Measurements from ENCODE around the gene GPRC5B. TPM values are rescaled to one million over a fixed set of nuclear protein-coding genes. Genes with fewer than 3 reads are reported as not detected.

Gene GPRC5B
- polyA plus RNA-seq, 2 of the 4 experiments (the other 2 are of a cell fraction) = 12.8 to 19.1 TPM

DNA sequence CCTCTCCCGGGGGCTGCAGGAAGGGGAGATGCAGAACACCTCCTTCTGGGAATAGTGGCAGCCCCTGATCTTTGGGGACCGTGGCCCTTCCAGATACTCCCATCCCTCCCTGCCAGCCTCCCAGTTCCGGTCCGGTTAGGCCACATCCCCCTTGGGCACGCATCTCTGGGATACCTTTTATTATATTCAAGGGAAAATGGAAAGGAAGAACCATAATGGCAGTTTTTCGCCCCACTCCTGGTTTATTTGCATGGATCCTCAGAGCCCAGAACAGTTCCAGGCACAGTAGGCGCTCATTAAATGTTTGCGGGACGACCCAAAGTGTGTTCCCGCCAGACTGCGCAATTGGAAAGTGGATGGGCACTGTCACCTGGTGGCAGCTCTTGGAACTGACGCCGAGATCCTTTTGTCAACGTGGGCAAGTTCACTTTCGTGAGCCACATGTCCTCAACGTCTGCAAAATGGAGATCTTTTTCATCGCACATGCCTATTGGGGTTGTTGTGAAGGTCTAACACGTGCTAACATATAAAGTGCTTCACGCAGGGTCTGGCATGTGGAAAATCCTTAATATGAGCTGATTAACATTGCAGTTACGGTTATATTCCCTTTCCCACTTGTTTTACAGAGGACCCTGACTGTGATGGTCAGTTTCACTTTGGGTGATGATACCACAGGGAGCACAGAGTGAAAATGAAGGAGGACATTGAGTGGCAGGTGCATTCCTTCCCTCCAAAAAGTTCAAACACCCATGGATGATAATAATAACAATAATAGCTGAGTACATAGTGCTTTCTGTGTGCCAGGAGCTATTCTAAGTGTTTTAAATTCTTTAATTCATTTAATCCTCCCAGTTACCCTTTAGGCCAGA lies 1.7 kb upstream of the GPRC5B start:
- Histone ChIP-seq H3K9me3 (no peaks in the 10 kb centered on the region), H3K27ac (peak overlapping the region; percentile 2 to 90; a peak in 4 of 6 replicates), H3K4me2 (peak overlapping the region; percentile 53), H3K4me3 (no peak overlapping the region), H3K4me1 (peaks cover 11% of the 10 kb centered on the region; the same call in 2 of the 3 replicates)
- DNase-seq (ENCODE audit: low read depth in 1 of 2, low spot score in 1 of 2) (peak; percentile 43 to 88), ATAC-seq (peak; percentile 65 to 80), FAIRE-seq (peak; percentile 70)
- ChIA-PET POLR2A (no interaction called here), CTCF (interaction anchor here (0.6 to 15.4 kb wide), 61 partner anchors 10 to 792 kb away, joined by 3 to 328 read pairs (median 4); partner anchors contain the start of gene VPS35L)
- peak; percentile 47 for TF ChIP-seq MAFK (IDR thresholded peaks at IDR 0.05; ENCODE audit: partially characterized antibody)
- no peak for TF ChIP-seq FOSB (CRISPR knock-in tag; IDR thresholded peaks at IDR 0.05)
- TF ChIP-seq SMC3 (IDR thresholded peaks at IDR 0.05) = peak; percentile 99
- TF ChIP-seq NPAS2 (CRISPR knock-in tag; IDR thresholded peaks at IDR 0.05; ENCODE audit: borderline replicate concordance) = peak; percentile 59; the same call in 1 of the 2 replicates
- peak; percentile 95 for TF ChIP-seq MYC (IDR thresholded peaks at IDR 0.05; ENCODE audit: borderline replicate concordance, low read length)
- TF ChIP-seq, protein P1, sequence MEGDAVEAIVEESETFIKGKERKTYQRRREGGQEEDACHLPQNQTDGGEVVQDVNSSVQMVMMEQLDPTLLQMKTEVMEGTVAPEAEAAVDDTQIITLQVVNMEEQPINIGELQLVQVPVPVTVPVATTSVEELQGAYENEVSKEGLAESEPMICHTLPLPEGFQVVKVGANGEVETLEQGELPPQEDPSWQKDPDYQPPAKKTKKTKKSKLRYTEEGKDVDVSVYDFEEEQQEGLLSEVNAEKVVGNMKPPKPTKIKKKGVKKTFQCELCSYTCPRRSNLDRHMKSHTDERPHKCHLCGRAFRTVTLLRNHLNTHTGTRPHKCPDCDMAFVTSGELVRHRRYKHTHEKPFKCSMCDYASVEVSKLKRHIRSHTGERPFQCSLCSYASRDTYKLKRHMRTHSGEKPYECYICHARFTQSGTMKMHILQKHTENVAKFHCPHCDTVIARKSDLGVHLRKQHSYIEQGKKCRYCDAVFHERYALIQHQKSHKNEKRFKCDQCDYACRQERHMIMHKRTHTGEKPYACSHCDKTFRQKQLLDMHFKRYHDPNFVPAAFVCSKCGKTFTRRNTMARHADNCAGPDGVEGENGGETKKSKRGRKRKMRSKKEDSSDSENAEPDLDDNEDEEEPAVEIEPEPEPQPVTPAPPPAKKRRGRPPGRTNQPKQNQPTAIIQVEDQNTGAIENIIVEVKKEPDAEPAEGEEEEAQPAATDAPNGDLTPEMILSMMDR (IDR thresholded peaks at IDR 0.05) = peak; percentile 98
- no peak for TF ChIP-seq GATA3 (IDR thresholded peaks at IDR 0.05; ENCODE audit: borderline replicate concordance)
- peak; percentile 100 for TF ChIP-seq RAD21 (conservative IDR thresholded peaks at IDR 0.05 in 1 of 2, IDR thresholded peaks at IDR 0.05 in 1 of 2)
- TF ChIP-seq, protein P2, sequence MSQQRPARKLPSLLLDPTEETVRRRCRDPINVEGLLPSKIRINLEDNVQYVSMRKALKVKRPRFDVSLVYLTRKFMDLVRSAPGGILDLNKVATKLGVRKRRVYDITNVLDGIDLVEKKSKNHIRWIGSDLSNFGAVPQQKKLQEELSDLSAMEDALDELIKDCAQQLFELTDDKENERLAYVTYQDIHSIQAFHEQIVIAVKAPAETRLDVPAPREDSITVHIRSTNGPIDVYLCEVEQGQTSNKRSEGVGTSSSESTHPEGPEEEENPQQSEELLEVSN (IDR thresholded peaks at IDR 0.05; ENCODE audit: borderline replicate concordance, low read depth) = peak; percentile 66
- TF ChIP-seq, protein P3, sequence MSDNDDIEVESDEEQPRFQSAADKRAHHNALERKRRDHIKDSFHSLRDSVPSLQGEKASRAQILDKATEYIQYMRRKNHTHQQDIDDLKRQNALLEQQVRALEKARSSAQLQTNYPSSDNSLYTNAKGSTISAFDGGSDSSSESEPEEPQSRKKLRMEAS (IDR thresholded peaks at IDR 0.05) = peak; percentile 94
- WGBS (ENCODE audit: missing lambda C conversion rate) = 25% methylated on average over 20 of the region's 20 CpGs

DNA sequence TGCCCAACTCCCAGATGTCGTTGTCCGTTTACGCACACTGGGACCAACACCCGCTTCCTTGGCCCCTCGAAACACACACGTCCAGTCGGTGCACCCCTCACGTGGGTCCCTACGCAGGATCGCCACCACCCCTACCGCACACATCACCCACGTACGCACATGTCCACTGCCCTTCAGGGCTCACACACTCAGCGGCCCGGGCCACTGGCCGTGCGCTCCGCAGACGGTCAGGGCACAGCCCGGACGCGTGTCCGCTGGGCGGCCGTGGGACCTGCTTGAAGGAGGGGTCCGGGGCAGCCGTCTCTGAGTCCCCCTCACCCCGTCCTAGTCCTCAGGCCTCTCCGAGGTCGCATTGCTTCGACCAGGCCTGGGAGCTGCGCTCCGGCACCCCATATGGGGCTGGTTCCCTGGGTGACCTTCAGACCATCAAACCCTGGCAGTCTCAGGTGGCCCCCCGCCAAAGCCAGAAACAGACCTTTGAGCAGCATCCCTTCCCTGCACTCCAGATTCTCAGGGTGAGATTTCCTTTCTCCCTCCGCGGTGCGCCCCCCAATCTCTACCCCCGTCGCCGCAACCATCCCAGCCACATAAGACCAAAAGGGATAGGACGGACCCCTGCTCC lies 914 bp upstream of the GPRC5B start:
- ATAC-seq (peak; percentile 27 to 41; a peak in 5 of 6 replicates), FAIRE-seq (no peak), DNase-seq (ENCODE audit: low read depth in 1 of 2, low spot score in 1 of 2) (no peak)
- 92% methylated on average over 38 of the region's 41 CpGs for WGBS (ENCODE audit: missing lambda C conversion rate)
- H3K4me1 ChIP-seq = peaks cover 11% of the 10 kb centered on the region; the same call in 2 of the 3 replicates
- ChIA-PET POLR2A (no interaction called here), CTCF (interaction anchor here (0.6 to 15.4 kb wide), 33 partner anchors 9 to 516 kb away, joined by 3 to 328 read pairs (median 6); partner anchors contain the start of gene VPS35L)
- H3K4me3 ChIP-seq = peak overlapping the region; percentile 73; the same call in 1 of the 3 replicates
- H3K27ac ChIP-seq = peak overlapping the region; percentile 72 to 90; a peak in 5 of 6 replicates
- no peaks in the 10 kb centered on the region for H3K9me3 ChIP-seq
- TF ChIP-seq, protein P4, sequence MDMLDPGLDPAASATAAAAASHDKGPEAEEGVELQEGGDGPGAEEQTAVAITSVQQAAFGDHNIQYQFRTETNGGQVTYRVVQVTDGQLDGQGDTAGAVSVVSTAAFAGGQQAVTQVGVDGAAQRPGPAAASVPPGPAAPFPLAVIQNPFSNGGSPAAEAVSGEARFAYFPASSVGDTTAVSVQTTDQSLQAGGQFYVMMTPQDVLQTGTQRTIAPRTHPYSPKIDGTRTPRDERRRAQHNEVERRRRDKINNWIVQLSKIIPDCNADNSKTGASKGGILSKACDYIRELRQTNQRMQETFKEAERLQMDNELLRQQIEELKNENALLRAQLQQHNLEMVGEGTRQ (IDR thresholded peaks at IDR 0.05) = no peak
- no peak for TF ChIP-seq JUN (IDR thresholded peaks at IDR 0.05)
- TF ChIP-seq KDM1A (IDR thresholded peaks at IDR 0.05; ENCODE audit: low read depth) = no peak
- TF ChIP-seq RAD21 (conservative IDR thresholded peaks at IDR 0.05 in 1 of 2, IDR thresholded peaks at IDR 0.05 in 1 of 2) = no peak
- no peak for TF ChIP-seq ESRRA (IDR thresholded peaks at IDR 0.05; ENCODE audit: borderline replicate concordance, low read length)
- no peak for TF ChIP-seq POLR2AphosphoS2 (conservative IDR thresholded peaks at IDR 0.05; ENCODE audit: low read length)
- no peak for TF ChIP-seq TP53 (CRISPR knock-in tag; IDR thresholded peaks at IDR 0.05)
- no peak for TF ChIP-seq BHLHE40 (IDR thresholded peaks at IDR 0.05; ENCODE audit: low read depth, low read length)
- no peak for TF ChIP-seq RNF2 (IDR thresholded peaks at IDR 0.05; ENCODE audit: borderline replicate concordance, low read depth)
- TF ChIP-seq NR3C1 (IDR thresholded peaks at IDR 0.05) = no peak
- no peak for TF ChIP-seq KDM5A (IDR thresholded peaks at IDR 0.05)
- TF ChIP-seq ZSCAN20 (CRISPR knock-in tag; IDR thresholded peaks at IDR 0.05) = no peak
- no peak for TF ChIP-seq FOXS1 (CRISPR knock-in tag; IDR thresholded peaks at IDR 0.05)
- no peak for TF ChIP-seq CHD2 (IDR thresholded peaks at IDR 0.05; ENCODE audit: low read length, partially characterized antibody)
- TF ChIP-seq SREBF2 (IDR thresholded peaks at IDR 0.05) = no peak
- peak overlapping the region; percentile 99 for H3K4me2 ChIP-seq
